HTERT RPE-1 (cell line): ENCODE data around the gene L1CAM.

Experiments used
- in situ Hi-C: fragments of 300-500 bp; cut with MboI; formaldehyde crosslinking; loops from 4 replicates; pipeline ENCODE4 v1.14.3; 2020; ENCODE audit warnings: low sequenced_read_pairs

L1CAM gene

GRCh38 chrX:153885968-153886903 is at the start of gene L1CAM:
L1CAM (minus strand) TSS chrX:153886173; CDS start chrX:153875836, 10,337 bp downstream.
- in situ Hi-C loops: no loop called here

GRCh38 chrX:153935326-153935851 is 49.4 kb upstream of the L1CAM start:
- in situ Hi-C loops: no loop called here

GRCh38 chrX:153934762-153935325 is 48.9 kb upstream of the L1CAM start, which contains the start of gene NAA10:
NAA10 (minus strand) TSS chrX:153935037; CDS start chrX:153934904, 133 bp downstream.
- in situ Hi-C loops: no loop called here

- in situ Hi-C loops: no loop called here
Observed at GRCh38 chrX:153934148-153934761, 48.3 kb upstream of the L1CAM start.

- in situ Hi-C loops: no loop called here
Observed at GRCh38 chrX:153933748-153934147, 47.8 kb upstream of the L1CAM start.

- in situ Hi-C loops: no loop called here
Observed at GRCh38 chrX:153932220-153932915, 46.4 kb upstream of the L1CAM start.

- in situ Hi-C loops: no loop called here
Observed at GRCh38 chrX:153931748-153932147, 45.8 kb upstream of the L1CAM start.

- in situ Hi-C loops: no loop called here
Observed at GRCh38 chrX:153931151-153931550, 45.2 kb upstream of the L1CAM start.

GRCh38 chrX:153930011-153930910 is 44.3 kb upstream of the L1CAM start:
- in situ Hi-C loops: no loop called here

GRCh38 chrX:153929576-153929975 is 43.6 kb upstream of the L1CAM start:
- in situ Hi-C loops: no loop called here

GRCh38 chrX:153928846-153929245 is 42.9 kb upstream of the L1CAM start:
- in situ Hi-C loops: no loop called here

GRCh38 chrX:153927922-153928760 is 42.2 kb upstream of the L1CAM start:
- in situ Hi-C loops: no loop called here

GRCh38 chrX:153927672-153927921 is 41.6 kb upstream of the L1CAM start:
- in situ Hi-C loops: no loop called here

- in situ Hi-C loops: no loop called here
Observed at GRCh38 chrX:153926858-153927671, 41.1 kb upstream of the L1CAM start.

- in situ Hi-C loops: no loop called here
Observed at GRCh38 chrX:153926552-153926857, 40.5 kb upstream of the L1CAM start.

- in situ Hi-C loops: no loop called here
Observed at GRCh38 chrX:153925739-153926551, 40.0 kb upstream of the L1CAM start, which contains the start of gene ARHGAP4. ARHGAP4 (minus strand) TSS chrX:153926264; CDS start chrX:153926202, 62 bp downstream.

GRCh38 chrX:153925387-153925738 is 39.4 kb upstream of the L1CAM start:
- in situ Hi-C loops: no loop called here
